DND-41 (cell line): ENCODE data around the gene RABGAP1L.

Source experiments
- CTCF ChIP-seq: IDR thresholded peaks from 2 replicates; pipeline ENCODE4 v1.5.1; 2012; ENCODE audit warnings: borderline replicate concordance, low read length, moderate library complexity, mild to moderate bottlenecking; ENCODE audit not compliant: poor library complexity, severe bottlenecking; ENCODE audit errors: extremely low read depth
- EZH2 ChIP-seq: IDR thresholded peaks from 3 replicates; pipeline ENCODE4 v1.6.1; 2012; ENCODE audit warnings: borderline replicate concordance, low read depth, mild to moderate bottlenecking, moderate library complexity, low read length, inconsistent platforms; ENCODE audit not compliant: severe bottlenecking

- TF ChIP-seq CTCF: no peak
- no peak for TF ChIP-seq EZH2
Measured at GRCh38 chr1:174222166-174222949, 63.0 kb downstream of the RABGAP1L start.
